Endometrial microvascular endothelial cells (primary cell): Measurements from ENCODE around the gene RAB17. TPM values are rescaled to one million over a fixed set of nuclear protein-coding genes. Genes with fewer than 3 reads are reported as not detected.
"Not testable (repeated sequence)": the region's sequence is repeated elsewhere in the genome, so short reads cannot be mapped to it uniquely, and the experiment has no call there.

Source experiments
- in situ Hi-C: cut with HindIII; loops from 2 replicates; pipeline ENCODE4 v1.10.0; 2017; ENCODE audit warnings: low sequenced_read_pairs, low pct_unique_long_range_greater_than_20kb; ENCODE audit errors: inconsistent ontology term
- total RNA-seq: library from RNA; depleted of rRNA; stranded (reverse); fragments of >200 nt; gene quantifications from one replicate; pipeline ENCODE4 v1.2.3, GENCODE V29; 2015; ENCODE audit errors: inconsistent ontology term

Gene RAB17
- total RNA-seq, 1 donor from 2014 or later = not detected

DNA sequence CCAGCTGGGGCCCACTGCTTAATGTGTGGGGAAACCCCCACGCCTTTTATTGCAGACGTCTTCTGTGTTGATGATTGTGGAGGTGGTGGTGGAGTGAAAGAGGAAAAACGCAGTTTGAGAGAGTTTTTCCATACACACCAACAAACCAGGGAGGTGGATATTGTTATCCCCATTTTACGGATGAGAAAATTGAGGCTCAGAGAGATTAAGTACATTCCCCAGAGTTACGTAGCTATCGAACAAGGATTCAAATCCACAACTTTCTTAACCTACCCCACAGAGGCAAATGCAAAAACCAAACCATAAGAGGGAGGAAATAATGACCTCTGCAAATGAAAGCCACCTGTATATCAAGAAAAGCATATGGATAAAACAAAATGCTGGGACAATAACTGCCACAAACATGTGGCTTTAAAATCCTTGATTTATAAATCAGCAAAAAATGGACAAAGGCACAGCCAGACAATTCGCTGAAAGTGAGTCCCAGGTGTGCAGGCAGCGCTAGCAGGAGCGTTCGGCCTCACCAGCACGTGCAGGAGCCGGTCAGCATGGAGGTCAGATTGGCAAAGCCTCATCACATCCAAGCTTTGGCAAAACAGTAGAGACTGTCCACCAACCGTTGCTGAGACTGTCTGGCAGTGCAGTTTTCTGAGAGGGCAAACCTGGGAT is 12.6 kb upstream of the RAB17 start:
- in situ Hi-C loops = loop anchor here (5.0 kb wide), 1 partner anchor 79 kb away; no protein-coding TSS in a partner anchor

DNA sequence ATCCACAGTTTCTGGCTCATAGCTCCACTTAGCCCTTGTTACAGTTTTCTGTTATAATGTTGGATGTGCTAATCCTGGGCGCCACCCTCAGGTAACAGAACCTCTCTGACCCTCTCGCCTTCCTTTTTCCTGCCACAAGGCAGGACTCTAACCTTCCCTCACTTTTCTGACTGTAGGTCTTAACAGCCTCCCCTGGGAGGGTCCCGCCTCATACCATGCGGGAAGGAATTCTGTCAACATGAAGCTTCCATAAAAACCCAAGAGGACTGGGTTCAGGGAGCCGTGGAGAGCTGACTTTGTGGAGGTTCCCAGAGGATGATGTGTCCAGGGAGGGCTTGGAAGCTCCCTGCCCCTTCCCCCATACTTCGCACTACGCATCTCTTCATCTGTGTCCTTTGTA is 11.9 kb upstream of the RAB17 start:
- in situ Hi-C loops = loop anchor here (5.0 kb wide), 1 partner anchor 80 kb away; no protein-coding TSS in a partner anchor

DNA sequence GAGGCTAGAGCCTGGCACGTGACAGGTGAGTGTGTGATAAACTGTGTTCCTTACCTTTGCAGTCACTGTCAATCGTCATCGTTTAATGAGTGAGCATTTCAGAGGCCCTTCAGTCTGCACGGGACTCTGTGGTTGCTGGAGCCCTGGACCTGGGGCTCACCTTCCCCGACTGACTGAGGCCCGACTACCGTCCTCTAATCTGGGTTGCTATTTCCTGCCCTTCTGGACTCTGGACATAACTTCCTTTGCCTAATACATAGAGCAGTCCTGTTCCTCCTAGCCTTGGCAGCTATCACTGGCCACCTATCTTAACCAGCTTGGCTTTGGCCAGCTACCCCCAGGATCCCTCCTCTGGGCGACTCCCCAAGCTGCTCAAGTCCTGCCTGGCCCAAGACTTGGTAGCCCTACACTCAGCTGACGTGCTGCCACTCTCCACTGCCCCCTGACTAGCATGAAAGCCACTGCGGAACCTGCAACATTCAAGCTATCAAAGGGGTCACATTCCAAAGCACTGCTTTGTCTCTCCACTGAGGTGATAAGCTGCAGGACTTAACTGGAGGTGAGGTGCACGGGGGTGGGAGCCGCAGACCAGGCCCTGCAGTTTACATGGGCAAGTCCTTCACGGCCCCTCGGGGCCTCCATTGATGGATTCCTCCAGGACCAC is 11.1 kb upstream of the RAB17 start:
- in situ Hi-C loops = loop anchor here (5.0 kb wide), 1 partner anchor 81 kb away; no protein-coding TSS in a partner anchor

DNA sequence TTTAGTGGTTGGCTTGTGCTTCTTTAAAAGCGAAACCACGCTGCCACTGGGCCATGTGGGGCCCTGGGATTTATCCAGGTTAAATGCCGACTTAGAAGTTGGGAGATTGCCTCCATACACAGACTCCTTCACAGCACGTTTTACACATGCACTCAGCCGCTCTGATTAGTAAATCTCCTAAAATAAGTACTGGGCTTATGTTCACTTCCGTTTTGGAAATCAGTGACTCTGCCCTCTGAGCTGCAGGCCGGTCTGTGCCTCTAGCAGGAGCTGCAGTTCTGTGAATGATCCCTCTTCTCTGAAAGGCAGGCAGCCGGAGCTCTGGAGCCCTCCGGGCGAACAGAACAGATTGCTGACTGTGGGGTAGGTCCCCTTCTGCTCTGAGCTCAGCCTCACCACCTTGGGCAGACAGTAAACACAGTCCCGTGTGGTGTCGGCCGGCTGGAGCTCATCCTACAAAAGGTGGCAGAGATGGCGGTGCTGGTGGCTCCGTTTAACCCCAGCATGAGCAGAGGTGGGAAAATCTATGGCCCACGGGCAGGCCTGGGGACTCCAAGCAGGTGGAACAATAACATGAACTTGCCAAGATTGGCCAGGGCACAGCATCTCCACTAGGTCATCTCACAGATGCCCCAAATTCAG is 9.8 kb upstream of the RAB17 start:
- in situ Hi-C loops = loop anchor here (5.0 kb wide), 1 partner anchor 82 kb away; no protein-coding TSS in a partner anchor

DNA sequence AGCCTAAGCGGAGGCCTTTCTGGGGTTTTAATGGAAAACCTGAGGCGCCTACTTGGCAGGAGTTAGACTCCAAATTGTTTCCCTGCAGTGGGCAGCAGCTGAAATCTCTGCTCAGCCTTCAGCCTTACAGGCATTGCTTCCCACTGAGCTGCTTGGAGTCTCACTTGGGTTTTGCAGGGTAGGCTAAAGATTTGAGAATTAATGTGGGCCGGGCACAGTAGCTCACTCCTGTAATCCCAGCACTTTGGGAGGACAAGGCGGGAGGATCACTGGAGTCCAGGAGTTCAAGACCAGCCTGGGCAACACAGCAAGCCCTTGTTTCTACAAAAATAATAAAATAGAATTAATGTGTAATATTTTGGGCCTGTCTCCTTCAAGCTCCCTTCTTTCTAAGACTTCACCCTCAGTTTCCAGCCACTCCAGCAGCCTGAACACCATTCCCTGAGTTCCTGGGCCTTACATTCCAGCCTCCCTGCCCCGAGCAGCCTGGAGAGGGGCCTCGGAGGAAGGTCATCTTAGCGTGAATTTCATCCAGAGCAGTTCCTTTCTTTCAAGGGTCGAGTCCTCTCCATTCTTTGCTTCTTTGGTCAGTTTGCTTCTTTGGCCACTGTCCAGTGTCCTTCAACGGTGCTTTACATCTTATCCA is 9.1 kb upstream of the RAB17 start:
- in situ Hi-C loops = loop anchor here (5.0 kb wide), 1 partner anchor 83 kb away; no protein-coding TSS in a partner anchor

DNA sequence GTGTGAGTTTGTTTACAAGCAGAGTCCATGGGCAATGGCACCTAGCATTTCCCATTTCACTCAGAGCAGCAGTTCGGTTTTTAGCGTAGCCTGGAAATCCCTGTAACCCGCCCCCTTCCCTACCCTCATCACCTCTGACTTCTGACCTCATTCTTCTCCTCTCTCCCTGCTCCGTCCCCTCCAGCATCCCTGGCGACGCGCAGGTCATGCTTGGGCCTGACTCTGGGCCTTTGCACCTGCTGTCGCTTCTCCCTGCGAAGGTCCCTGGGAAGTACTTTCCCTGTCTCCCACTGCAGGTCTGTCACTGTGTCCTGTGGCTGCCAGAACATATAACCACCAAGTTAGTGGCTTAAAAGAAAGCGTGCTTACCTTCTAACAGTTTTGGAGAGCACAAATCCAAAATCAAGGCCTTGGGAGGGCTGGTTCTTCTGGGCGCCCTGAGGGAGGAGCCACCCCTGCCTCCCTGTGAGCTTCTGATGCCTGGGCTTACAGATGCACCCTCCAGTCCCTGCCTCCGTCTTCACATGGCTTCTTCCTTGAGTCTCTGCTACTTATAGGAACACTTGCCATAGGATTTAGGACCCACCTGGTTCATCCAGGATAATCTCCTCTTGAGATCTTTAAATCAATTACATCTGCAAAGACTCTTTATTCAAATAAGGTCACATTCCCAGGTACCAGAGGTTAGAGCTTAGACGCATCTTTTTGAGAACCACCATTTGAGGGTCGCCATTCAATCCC is 8.1 kb upstream of the RAB17 start:
- in situ Hi-C loops = no loop called here

DNA sequence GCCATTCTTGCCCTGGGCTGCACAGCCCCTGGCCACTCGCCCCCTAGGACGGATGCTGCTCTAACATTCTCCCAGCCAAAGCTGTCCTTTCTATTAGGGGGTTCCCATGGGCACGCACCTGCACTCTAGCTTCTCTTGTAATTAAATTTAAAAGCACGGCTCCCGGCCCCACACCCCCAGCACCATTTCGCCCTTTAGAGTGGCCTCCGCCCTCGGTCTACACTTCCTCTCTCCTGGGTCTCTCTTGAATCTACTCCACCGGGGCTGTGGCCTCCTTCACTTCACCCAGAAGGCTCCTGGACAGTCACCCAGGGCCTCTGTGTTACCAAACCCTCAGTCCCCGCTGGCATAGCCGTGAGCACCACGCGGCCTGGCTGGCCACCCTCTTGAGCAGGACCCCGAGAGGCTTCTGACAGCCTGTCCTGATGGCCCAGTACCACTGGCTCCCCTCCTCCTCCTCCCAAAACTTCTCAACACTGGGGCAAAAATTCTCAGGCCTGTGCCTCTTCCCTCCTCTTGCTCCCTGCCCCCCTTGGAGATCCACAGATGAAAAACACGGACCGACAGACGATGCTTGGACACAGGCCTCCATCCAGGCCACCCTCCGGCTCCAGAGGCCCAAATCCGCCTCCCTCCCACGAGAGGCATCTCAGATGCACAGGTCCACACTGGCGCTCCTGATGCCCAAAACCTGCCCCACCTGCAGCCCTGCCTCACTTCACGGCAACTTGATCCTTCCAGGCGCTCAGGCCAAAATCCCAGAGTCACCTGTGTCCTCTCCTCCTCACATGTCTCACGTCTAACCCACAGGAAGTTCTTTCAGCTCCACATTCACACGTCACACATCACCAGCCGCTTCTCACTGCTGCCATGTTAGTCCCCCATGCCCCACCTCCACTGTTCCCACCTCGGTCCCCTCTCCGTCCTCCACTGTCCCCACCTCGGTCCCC is 6.9 kb upstream of the RAB17 start:
- in situ Hi-C loops = no loop called here

DNA sequence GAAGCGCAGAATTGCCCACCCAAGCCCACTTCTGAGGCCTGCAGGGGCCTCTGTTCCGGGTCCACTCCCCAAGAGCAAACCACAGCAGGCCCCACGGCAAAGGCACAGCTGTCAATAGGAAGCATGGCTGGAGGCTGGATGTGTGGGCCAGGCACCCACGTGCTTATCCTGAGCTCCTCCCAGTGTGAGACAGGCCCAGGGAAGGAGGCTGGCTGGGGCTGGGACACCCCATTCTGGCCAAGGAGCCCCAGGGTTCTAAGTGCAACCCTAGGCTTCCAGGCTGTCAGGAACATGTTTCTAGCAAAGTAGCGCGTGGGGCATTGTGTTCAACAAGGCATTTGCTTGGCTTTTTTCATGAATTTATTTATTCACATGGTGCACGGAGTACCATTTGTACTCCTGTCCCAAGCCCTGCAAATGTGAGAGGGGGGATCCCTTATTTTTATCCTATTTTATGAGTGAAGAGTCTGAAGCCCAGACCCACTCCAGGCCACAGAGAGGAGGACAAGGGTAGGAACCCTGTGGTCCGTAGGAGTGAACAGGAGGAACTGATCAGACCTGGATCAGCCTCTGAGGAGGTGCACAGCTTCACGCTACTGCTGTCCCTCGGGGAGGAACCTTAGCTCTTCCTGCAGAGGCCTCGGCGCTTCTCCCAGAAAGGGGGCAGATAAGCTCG is 6.1 kb upstream of the RAB17 start:
- in situ Hi-C loops = no loop called here

DNA sequence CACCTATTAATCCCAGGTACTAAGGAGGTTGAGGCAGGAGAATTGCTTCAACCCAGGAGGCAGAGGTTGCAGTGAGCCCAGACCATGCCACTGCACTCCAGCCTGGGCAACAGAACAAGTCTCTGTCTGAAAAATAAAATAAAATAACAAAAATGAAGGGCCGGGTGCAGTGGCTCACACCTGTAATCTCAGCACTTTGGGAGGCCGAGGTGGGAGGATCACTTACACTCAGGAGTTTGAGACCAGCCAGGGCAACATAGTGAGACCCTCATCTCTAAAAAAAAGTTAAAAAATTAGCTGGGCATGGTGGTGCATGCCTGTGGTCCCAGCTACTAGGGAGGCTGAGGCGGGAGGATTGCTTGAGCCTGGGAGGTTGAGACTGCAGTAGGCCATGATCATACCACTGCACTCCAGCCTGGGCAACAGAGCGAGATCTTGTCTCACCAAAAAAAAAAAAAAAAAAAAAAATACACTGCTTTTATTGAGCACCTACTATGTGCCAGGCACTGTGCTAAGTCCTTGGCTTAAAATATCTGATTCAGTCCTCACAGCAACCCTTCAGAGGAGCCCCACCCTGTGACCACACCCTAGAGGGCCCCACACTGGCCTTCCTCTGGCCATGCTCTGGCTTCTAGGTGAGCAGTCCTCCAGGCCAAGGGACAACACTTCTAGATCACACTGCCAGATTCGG is 5.4 kb upstream of the RAB17 start:
- in situ Hi-C loops = not testable (repeated sequence)

DNA sequence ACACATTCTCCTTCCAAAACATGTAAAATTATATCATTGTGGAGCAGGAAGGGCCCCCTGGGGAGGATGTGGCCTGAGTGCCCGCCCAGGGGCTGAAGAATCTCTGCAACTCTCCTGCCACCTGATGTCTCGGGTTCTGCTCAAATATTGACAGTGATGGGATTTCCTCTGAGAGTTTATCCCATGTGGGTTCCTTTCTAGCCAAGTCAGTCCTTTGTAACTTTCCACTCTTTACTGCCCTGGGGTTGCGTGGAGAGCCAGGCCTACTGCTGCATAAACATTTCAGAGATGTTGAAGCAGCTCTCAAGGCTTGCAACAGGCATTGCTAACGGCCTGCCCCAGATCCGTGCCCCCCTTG is 4.0 kb upstream of the RAB17 start:
- in situ Hi-C loops = no loop called here

DNA sequence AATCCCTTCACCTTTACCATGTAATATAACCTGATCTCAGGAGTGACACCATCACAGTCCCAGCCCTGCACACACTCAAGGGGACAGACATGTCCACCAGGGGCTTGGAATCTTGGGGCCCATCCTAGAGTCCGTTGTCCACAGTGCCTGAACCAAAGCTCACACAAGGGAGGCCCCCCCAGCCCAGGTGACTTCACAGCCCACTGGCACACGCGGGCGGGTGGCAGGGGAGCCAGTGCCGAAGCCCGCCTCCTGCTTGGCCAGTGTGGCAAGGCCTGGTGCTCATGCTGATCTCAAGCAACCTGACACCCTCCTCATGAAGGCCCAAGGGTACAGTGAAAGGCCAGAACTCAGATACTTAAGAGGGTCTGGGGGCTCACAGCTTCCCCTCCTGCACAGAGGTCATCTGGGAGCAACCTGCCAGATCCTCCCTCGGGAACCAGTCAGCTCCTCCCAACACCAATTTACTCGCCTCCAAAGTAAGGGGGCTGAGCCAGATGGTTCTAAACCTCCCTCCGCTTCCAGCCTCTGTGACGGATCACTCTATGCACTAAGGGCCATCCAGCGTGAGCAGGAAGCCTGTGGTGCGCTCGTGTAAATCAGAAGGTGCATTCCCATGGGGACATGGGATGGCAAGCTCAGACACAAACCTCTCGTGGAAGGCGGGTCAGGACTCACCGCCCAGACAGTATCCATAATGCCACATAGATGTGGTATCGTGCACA is 3.2 kb upstream of the RAB17 start:
- in situ Hi-C loops = no loop called here

DNA sequence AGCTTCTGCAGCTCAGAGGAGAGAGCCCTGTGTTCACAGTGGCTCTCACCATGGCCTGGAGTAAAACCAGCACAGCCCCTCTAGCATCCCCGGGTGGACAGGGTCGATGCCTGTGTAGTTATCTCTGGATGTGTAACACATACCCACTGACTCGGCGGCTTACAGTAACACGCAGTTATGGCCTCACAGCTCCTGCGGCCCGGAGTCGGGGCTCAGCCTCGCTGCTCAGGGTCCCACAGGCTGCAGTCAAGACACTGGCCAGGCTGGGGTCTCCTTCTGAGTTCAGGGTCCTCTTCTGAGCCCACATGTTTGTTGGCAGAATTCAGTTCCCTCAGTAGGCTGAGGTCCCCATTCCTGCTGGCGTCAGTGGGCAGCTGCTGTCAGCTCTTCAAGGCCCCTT is 2.5 kb upstream of the RAB17 start:
- in situ Hi-C loops = no loop called here

DNA sequence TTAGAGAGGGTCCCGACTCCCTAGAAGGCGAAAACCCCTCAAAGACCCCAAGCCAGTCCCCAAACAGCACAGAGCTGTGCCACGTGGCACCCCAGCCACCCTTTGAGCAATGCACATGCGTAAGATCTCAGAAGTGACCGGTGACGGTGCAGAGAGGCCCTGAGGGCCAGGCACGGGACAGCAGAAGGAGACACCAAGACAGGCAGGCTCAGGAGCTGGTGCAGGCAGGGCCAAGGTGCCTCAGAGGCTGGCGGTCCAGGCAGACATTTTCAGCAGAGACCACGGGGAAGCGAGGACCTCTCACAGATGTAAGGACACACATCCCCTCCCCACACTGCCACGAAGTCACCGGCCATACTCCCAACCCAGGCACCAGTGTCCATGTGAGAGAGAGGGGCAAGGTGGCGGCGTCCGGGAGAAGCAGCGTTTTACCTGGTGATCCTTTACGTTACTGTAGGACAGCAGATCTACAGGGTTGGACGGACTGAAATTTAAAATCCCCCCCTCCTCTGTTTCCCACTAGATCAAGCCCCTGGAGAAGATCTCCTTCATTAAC is 2.0 kb upstream of the RAB17 start:
- in situ Hi-C loops = no loop called here

DNA sequence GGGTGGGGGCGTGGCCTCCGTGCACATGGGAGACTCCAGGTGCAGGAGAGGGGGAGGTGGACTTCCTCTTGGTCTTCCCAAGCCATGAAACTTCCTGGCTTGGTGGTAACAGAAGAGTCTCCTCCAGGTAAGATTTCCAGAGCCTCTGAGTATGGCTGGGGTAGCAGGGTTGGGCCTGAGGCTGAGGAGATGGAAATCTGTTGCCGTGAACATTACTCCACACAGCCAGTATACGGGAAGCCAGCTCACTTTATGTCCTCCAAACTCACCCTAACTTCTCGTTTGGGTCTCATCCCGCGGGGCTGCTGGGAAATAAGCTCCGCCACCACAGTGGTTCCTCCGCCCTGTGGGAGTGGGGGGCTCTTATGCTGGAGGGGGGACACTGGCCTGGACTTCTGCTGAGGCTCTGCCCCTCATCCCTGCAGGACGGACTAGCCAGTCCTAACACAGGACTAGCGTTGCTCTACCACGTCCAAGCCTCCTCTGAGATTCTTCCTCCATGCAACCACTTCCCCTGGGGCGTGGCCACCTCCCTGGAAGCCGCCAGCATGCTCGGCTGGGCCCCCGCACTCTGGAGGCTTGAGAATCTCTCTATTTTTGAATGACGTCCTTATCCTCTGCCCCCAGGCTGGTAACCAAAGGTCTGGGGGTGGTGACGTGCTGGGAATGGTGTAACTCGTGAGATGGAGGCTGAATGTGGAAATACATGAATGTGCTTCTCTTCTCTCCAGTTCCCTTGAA is 777 bp upstream of the RAB17 start:
- in situ Hi-C loops = no loop called here

DNA sequence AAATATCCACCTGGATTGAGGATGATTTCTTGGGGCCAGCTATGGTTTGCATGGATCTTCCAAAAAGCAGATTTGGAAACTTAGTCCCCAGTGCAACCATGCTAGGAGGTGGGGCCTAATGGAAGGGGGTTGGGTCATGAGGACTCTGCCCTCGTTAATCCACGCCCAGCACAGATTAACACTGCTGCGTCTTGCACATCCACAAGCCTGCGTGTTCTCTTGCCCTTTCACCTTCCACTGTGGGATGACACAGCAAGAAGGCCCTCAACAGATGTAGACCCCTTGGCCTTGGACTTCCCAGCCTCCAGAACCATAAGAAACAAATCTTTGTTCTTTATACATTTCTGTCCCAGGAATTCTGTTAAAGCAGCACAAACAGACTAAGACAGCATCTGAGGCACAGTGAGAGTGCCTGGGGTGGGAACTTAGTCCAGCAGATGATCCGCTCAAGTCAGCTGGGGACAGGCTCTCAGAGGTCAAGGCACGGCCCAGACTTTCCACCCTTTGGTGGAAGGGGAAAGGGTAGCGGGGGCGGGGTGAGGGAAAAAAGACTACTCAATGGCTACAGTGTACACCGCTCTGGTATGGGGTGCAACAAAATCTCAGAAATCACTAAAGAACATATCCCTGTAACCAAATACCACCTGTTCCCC is 2.4 kb downstream of the RAB17 start:
- in situ Hi-C loops = no loop called here
